Nephron (organoid): Measurements from ENCODE around the gene NPTX2.

Experiments
- H3K27ac Mint-ChIP-seq, 3 experiments: 2 replicates each; pipeline ENCODE4 v1.8.0; 2020; ENCODE audit warnings: mixed read lengths in 3 of 3, mild to moderate bottlenecking in 2 of 3, moderate library complexity in 1 of 3
- H3K27me3 Mint-ChIP-seq: 2 replicates; pipeline ENCODE4 v1.8.0; 2021; ENCODE audit warnings: low read depth, mild to moderate bottlenecking, moderate library complexity, mixed read lengths
- H3K36me3 Mint-ChIP-seq: 2 replicates; pipeline ENCODE4 v1.8.0; 2020; ENCODE audit warnings: low read depth, mixed read lengths
- H3K4me1 Mint-ChIP-seq: 2 replicates; pipeline ENCODE4 v1.8.0; 2020; ENCODE audit warnings: mixed read lengths
- H3K4me3 Mint-ChIP-seq, 3 experiments: 2 replicates each; pipeline ENCODE4 v1.8.0; 2020; ENCODE audit warnings: mild to moderate bottlenecking in 3 of 3, mixed read lengths in 3 of 3, moderate library complexity in 2 of 3
- H3K9me3 Mint-ChIP-seq: 2 replicates; pipeline ENCODE4 v1.8.0; 2020; ENCODE audit warnings: mixed read lengths
- CTCF ChIP-seq, 3 experiments: fragments of 200-600 bp; sonication (generic); IDR thresholded peaks; one replicate each; pipeline ENCODE4 v1.5.0; 2021; ENCODE audit warnings: antibody characterized with exemption in 3 of 3; ENCODE audit not compliant: unreplicated experiment in 3 of 3

NPTX2 gene

GRCh38 chr7:98653601-98654310 is 36.7 kb downstream of the NPTX2 start:
- peaks cover 2% of the 10 kb centered on the region for H3K27me3 Mint-ChIP-seq

GRCh38 chr7:98654524-98655272 is 37.6 kb downstream of the NPTX2 start:
- Mint-ChIP-seq H3K27ac (no peak overlapping the region), H3K9me3 (no peaks in the 10 kb centered on the region), H3K4me3 (no peak overlapping the region), H3K27me3 (peaks cover 5% of the 10 kb centered on the region), H3K36me3 (no peaks in the 10 kb centered on the region), H3K4me1 (no peaks in the 10 kb centered on the region)
- TF ChIP-seq CTCF (IDR thresholded peaks at IDR 0.05; ENCODE audit: unreplicated experiment in 3 of 3): no peak

More at GRCh38 chr7:98653601-98654310, 36.7 kb downstream of the NPTX2 start:
- Mint-ChIP-seq H3K27ac (no peak overlapping the region), H3K4me3 (no peak overlapping the region), H3K4me1 (no peaks in the 10 kb centered on the region), H3K9me3 (no peaks in the 10 kb centered on the region), H3K36me3 (no peaks in the 10 kb centered on the region)
- no peak for TF ChIP-seq CTCF (IDR thresholded peaks at IDR 0.05; ENCODE audit: unreplicated experiment in 3 of 3)

- Mint-ChIP-seq H3K36me3 (no peaks in the 10 kb centered on the region), H3K4me1 (no peaks in the 10 kb centered on the region), H3K27me3 (peaks cover 5% of the 10 kb centered on the region), H3K27ac (no peak overlapping the region), H3K9me3 (no peaks in the 10 kb centered on the region), H3K4me3 (no peak overlapping the region)
- TF ChIP-seq CTCF (IDR thresholded peaks at IDR 0.05; ENCODE audit: unreplicated experiment in 3 of 3): no peak
Measured at GRCh38 chr7:98655611-98656010, 38.5 kb downstream of the NPTX2 start.

- Mint-ChIP-seq H3K9me3 (no peaks in the 10 kb centered on the region), H3K27me3 (peaks cover 5% of the 10 kb centered on the region), H3K4me1 (no peaks in the 10 kb centered on the region), H3K36me3 (no peaks in the 10 kb centered on the region), H3K27ac (no peak overlapping the region), H3K4me3 (no peak overlapping the region)
- TF ChIP-seq CTCF (IDR thresholded peaks at IDR 0.05; ENCODE audit: unreplicated experiment in 3 of 3): no peak
Measured at GRCh38 chr7:98656899-98657298, 39.8 kb downstream of the NPTX2 start.

GRCh38 chr7:98657736-98658135 is 40.7 kb downstream of the NPTX2 start:
- no peak for TF ChIP-seq CTCF (IDR thresholded peaks at IDR 0.05; ENCODE audit: unreplicated experiment in 3 of 3)
- Mint-ChIP-seq H3K36me3 (no peaks in the 10 kb centered on the region), H3K4me3 (no peak overlapping the region), H3K4me1 (no peaks in the 10 kb centered on the region), H3K27ac (no peak overlapping the region), H3K27me3 (peaks cover 5% of the 10 kb centered on the region), H3K9me3 (no peaks in the 10 kb centered on the region)
